Parathyroid adenoma (tissue), 2 donors: ENCODE results near the gene TMEM95.
A peak's percentile ranks its signal among the peaks of the same experiment; 100 is the strongest.

ENCODE experiments used
- H2AFZ ChIP-seq: fragments of 300-600 bp; sonication (generic); one replicate; pipeline ENCODE4 v1.7.0; 2017; ENCODE audit warnings: antibody characterized with exemption, mild to moderate bottlenecking
- H3K27ac ChIP-seq: fragments of 300-600 bp; sonication (generic); one replicate; pipeline ENCODE4 v1.7.0; 2017
- H3K27me3 ChIP-seq: fragments of 300-600 bp; sonication (generic); one replicate; pipeline ENCODE4 v1.7.0; 2017; ENCODE audit warnings: low read length; ENCODE audit not compliant: control insufficient read depth, insufficient read depth
- H3K36me3 ChIP-seq: fragments of 300-600 bp; sonication (generic); one replicate; pipeline ENCODE4 v1.7.0; 2017; ENCODE audit warnings: low read length; ENCODE audit not compliant: control insufficient read depth, insufficient read depth
- H3K4me1 ChIP-seq: fragments of 300-600 bp; sonication (generic); one replicate; pipeline ENCODE4 v1.7.0; 2017; ENCODE audit warnings: control low read depth
- H3K4me2 ChIP-seq: fragments of 300-600 bp; sonication (generic); one replicate; pipeline ENCODE4 v1.7.0; 2017; ENCODE audit warnings: low read length
- H3K4me3 ChIP-seq: fragments of 300-600 bp; sonication (generic); one replicate; pipeline ENCODE4 v1.7.0; 2017; ENCODE audit warnings: low read depth, low read length
- H3K79me2 ChIP-seq: fragments of 300-600 bp; sonication (generic); one replicate; pipeline ENCODE4 v1.7.0; 2017; ENCODE audit warnings: control low read depth
- H3K9ac ChIP-seq: fragments of 300-600 bp; sonication (generic); one replicate; pipeline ENCODE4 v1.7.0; 2017; ENCODE audit warnings: mild to moderate bottlenecking
- H3K9me3 ChIP-seq: fragments of 300-600 bp; sonication (generic); one replicate; pipeline ENCODE4 v1.7.0; 2017; ENCODE audit warnings: low read length; ENCODE audit not compliant: control insufficient read depth
- CTCF ChIP-seq: fragments of 300-600 bp; sonication (generic); IDR thresholded peaks from one replicate; pipeline ENCODE4 v1.7.0; 2017; ENCODE audit warnings: antibody characterized with exemption, mild to moderate bottlenecking
- donor health status: primary hyperparathyroidism.

The TMEM95 gene

GRCh38 chr17:7403727-7403976 is 48.7 kb downstream of the TMEM95 start:
- H3K4me2 ChIP-seq = peak overlapping the region; percentile 87
- H3K27ac ChIP-seq = peak overlapping the region; percentile 72
- H3K79me2 ChIP-seq = peaks cover 3% of the 10 kb centered on the region
- no peaks in the 10 kb centered on the region for H3K9me3 ChIP-seq
- no peaks in the 10 kb centered on the region for H3K36me3 ChIP-seq
- peaks cover 11% of the 10 kb centered on the region for H3K4me1 ChIP-seq
- peak overlapping the region; percentile 80 for H2AFZ ChIP-seq
- no peaks in the 10 kb centered on the region for H3K27me3 ChIP-seq
- no peak for TF ChIP-seq CTCF
- peak overlapping the region; percentile 90 for H3K4me3 ChIP-seq
- no peak overlapping the region for H3K9ac ChIP-seq

- Histone ChIP-seq H3K79me2 (peaks cover 3% of the 10 kb centered on the region), H3K4me2 (peak within 1 kb of the TSS; percentile 87), H3K4me3 (peak within 1 kb of the TSS; percentile 90), H3K36me3 (no peaks in the 10 kb centered on the region), H3K27ac (peak within 1 kb of the TSS; percentile 72), H3K9ac (peak within 1 kb of the TSS; percentile 11), H2AFZ (peak within 1 kb of the TSS; percentile 81), H3K9me3 (no peaks in the 10 kb centered on the region), H3K27me3 (no peaks in the 10 kb centered on the region), H3K4me1 (peaks cover 11% of the 10 kb centered on the region)
- TF ChIP-seq CTCF = no peak
Observed at GRCh38 chr17:7403977-7404736, 49.2 kb downstream of the TMEM95 start, which contains the start of gene TMEM256. TMEM256 (minus strand) TSS chr17:7404097; CDS start chr17:7404084, 13 bp downstream.

- peak overlapping the region; percentile 87 for H3K4me2 ChIP-seq
- TF ChIP-seq CTCF = no peak
- peaks cover 11% of the 10 kb centered on the region for H3K4me1 ChIP-seq
- H3K27me3 ChIP-seq = no peaks in the 10 kb centered on the region
- peak overlapping the region; percentile 72 for H3K27ac ChIP-seq
- peak overlapping the region; percentile 65 for H3K4me3 ChIP-seq
- peak overlapping the region; percentile 81 for H2AFZ ChIP-seq
- no peak overlapping the region for H3K9ac ChIP-seq
- H3K79me2 ChIP-seq = peaks cover 3% of the 10 kb centered on the region
- no peaks in the 10 kb centered on the region for H3K9me3 ChIP-seq
- H3K36me3 ChIP-seq = no peaks in the 10 kb centered on the region
Observed at GRCh38 chr17:7404737-7405349, 49.9 kb downstream of the TMEM95 start.

GRCh38 chr17:7405350-7406234 is 50.6 kb downstream of the TMEM95 start:
- no peak overlapping the region for H3K9ac ChIP-seq
- peaks cover 3% of the 10 kb centered on the region for H3K79me2 ChIP-seq
- H3K27me3 ChIP-seq = no peaks in the 10 kb centered on the region
- TF ChIP-seq CTCF = no peak
- peak overlapping the region; percentile 81 for H2AFZ ChIP-seq
- H3K27ac ChIP-seq = peak overlapping the region; percentile 72
- no peaks in the 10 kb centered on the region for H3K36me3 ChIP-seq
- H3K9me3 ChIP-seq = no peaks in the 10 kb centered on the region
- H3K4me1 ChIP-seq = peaks cover 11% of the 10 kb centered on the region
- peak overlapping the region; percentile 87 for H3K4me2 ChIP-seq
- H3K4me3 ChIP-seq = peak overlapping the region; percentile 65
